Kidney (tissue), 14 donors: ENCODE measurements around the gene KAT8. TPM values are rescaled to one million over a fixed set of nuclear protein-coding genes. Genes with fewer than 3 reads are reported as not detected.
"Not testable (repeated sequence)": the region's sequence is repeated elsewhere in the genome, so short reads cannot be mapped to it uniquely, and the experiment has no call there.

ENCODE experiments used
- DNase-seq, 5 donors: peaks; one replicate each; pipeline ENCODE4 v3.0.0-alpha.2; 2013 to 2020
- FAIRE-seq: peaks from 2 replicates; lab custom pipeline; 2012; peaks lifted over from hg19 to GRCh38; lab: Jason Lieb, UNC
- H3K27ac ChIP-seq, 2 donors: one replicate each; pipeline ENCODE4 v1.7.0; 2013; ENCODE audit warnings: low read depth in 2 of 2, low read length in 2 of 2, inconsistent platforms in 1 of 2
- H3K27me3 ChIP-seq: one replicate; pipeline ENCODE4 v1.7.1; 2013; ENCODE audit warnings: low read length, inconsistent platforms; ENCODE audit not compliant: control insufficient read depth, insufficient read depth
- H3K36me3 ChIP-seq, 3 donors: one replicate each; pipeline versions ENCODE4 v1.7.0 to v1.7.1; 2013; ENCODE audit warnings: low read length in 3 of 3, control low read depth in 1 of 3, inconsistent platforms in 1 of 3; ENCODE audit not compliant: insufficient read depth in 3 of 3, control insufficient read depth in 2 of 3
- H3K4me1 ChIP-seq, 3 donors: one replicate each; pipeline versions ENCODE4 v1.7.0 to v1.7.1; 2013; ENCODE audit warnings: low read length in 3 of 3, inconsistent platforms in 1 of 3, low read depth in 1 of 3; ENCODE audit not compliant: control insufficient read depth in 2 of 3, insufficient read depth in 2 of 3
- H3K4me3 ChIP-seq, 3 donors: one replicate each; pipeline versions ENCODE4 v1.7.0 to v1.8.1; 2013; ENCODE audit warnings: low read length in 3 of 3, control low read depth in 1 of 3, inconsistent platforms in 1 of 3
- H3K9ac ChIP-seq, 3 donors: one replicate each; pipeline versions ENCODE4 v1.7.0 to v1.7.1; 2013; ENCODE audit warnings: low read length in 3 of 3, control low read depth in 1 of 3, inconsistent platforms in 1 of 3
- H3K9me3 ChIP-seq, 3 donors: one replicate each; pipeline versions ENCODE4 v1.7.0 to v1.7.1; 2013; ENCODE audit warnings: low read length in 3 of 3, control low read depth in 1 of 3, inconsistent platforms in 1 of 3; ENCODE audit not compliant: control insufficient read depth in 2 of 3, insufficient read depth in 1 of 3
- CTCF ChIP-seq: IDR thresholded peaks from 3 replicates; pipeline ENCODE4 v1.5.1; 2012; ENCODE audit warnings: mild to moderate bottlenecking, moderate library complexity, borderline replicate concordance; ENCODE audit not compliant: insufficient read depth; ENCODE audit errors: extremely low read depth
- intact Hi-C: fragments of 100-400 bp; cut with DNase I; formaldehyde crosslinking; loops from one replicate; pipeline ENCODE4 v1.11.1; 2022
- polyA plus RNA-seq: library from polyadenylated mRNA; stranded (reverse); fragments of 350-450 nt; fragmentation: Illumina TruSeq; extraction: RNeasy Lipid Tissue Mini Kit (QIAGEN cat#74804); gene quantifications from one replicate; pipeline ENCODE4 v1.2.3, GENCODE V29; 2014; ENCODE audit warnings: low read depth, low replicate concordance; ENCODE audit not compliant: insufficient read depth
- total RNA-seq: library from RNA; stranded (reverse); fragmentation: NEBNext Ultra II Directional; extraction: Animal tissue kit (Norgen Biotek cat#: 25700); gene quantifications from one replicate; pipeline ENCODE4 v1.2.1, GENCODE V29; 2021
- donor health status: control.
- donor health status: control.
- donor health status: control.
- donor health status: control.
- donor health status: control.
- donor health status: DM: yes; HTN: yes; CAD: no.
- donor health status: Normal renal cell carcinoma (clear cell type).

The KAT8 gene
- total and polyA plus RNA-seq, 2 donors from 2014 or later: 40.9 to 83.8 TPM

DNA sequence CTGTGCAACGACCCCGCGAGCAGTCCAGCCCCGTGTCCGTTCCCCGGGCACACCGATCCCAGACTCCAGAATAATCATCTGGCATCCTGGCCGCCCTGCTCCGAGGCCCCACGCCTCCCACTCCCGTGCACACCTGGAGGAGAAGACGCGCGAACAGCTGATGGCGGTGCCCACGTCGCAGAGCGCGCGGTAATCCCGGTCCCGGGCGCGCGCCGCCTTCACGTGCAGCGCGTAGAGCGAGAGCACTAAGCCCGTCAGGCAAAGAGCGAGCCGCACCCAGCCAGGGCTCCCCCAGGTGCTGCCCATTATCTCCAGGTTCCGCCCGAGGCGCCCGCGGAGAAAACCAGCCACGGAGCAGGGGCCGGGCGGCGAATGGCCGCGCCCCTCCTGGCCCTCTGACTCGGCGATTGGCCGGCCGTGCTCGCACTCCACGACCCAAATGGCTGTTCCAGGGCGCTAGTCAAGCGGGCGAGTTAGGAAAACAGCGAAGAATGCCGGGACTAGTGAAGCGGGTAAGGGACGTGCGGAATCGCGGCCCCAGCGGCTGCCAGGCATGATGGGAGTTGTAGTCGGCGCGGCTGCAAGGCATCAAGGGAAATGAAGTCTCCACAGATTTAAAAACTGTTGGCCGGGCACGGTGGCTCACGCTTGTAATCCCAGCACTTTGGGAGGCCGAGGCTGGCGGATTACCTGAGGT is 22.9 kb upstream of the KAT8 start, which contains the start of gene VKORC1:
Gene VKORC1 (minus strand): TSS at position 374 of the 697 bp plus-strand sequence. CDS start 68 bp downstream, at position 306.
- Histone ChIP-seq H3K36me3 (peaks cover 0 to 11% (median 4%) of the 10 kb centered on the region in 3 donors), H3K4me3 (peak within 1 kb of the TSS; percentile 59 to 93 (median 82)), H3K27ac (peak within 1 kb of the TSS; percentile 82 to 90), H3K4me1 (peaks cover 0 to 10% (median 0%) of the 10 kb centered on the region in 3 donors), H3K9me3 (no peaks in the 10 kb centered on the region), H3K27me3 (no peaks in the 10 kb centered on the region), H3K9ac (peak within 1 kb of the TSS; percentile 58 to 75 (median 63))
- DNase-seq: peak; percentile 95 to 98 (median 96)
- intact Hi-C loops: no loop called here
- no peak for TF ChIP-seq CTCF
- FAIRE-seq: peak; percentile 13

GRCh38 chr16:31099860-31100638 is 17.4 kb upstream of the KAT8 start:
- TF ChIP-seq CTCF: no peak
- H3K36me3 ChIP-seq: no peaks in the 10 kb centered on the region
- H3K4me1 ChIP-seq: peaks cover 0 to 4% (median 0%) of the 10 kb centered on the region in 3 donors
- no peak overlapping the region for H3K9ac ChIP-seq
- intact Hi-C loops: no loop called here
- H3K4me3 ChIP-seq: no peak overlapping the region
- no peaks in the 10 kb centered on the region for H3K9me3 ChIP-seq
- no peaks in the 10 kb centered on the region for H3K27me3 ChIP-seq
- DNase-seq (no peak), FAIRE-seq (no peak)
- H3K27ac ChIP-seq: no peak overlapping the region

DNA sequence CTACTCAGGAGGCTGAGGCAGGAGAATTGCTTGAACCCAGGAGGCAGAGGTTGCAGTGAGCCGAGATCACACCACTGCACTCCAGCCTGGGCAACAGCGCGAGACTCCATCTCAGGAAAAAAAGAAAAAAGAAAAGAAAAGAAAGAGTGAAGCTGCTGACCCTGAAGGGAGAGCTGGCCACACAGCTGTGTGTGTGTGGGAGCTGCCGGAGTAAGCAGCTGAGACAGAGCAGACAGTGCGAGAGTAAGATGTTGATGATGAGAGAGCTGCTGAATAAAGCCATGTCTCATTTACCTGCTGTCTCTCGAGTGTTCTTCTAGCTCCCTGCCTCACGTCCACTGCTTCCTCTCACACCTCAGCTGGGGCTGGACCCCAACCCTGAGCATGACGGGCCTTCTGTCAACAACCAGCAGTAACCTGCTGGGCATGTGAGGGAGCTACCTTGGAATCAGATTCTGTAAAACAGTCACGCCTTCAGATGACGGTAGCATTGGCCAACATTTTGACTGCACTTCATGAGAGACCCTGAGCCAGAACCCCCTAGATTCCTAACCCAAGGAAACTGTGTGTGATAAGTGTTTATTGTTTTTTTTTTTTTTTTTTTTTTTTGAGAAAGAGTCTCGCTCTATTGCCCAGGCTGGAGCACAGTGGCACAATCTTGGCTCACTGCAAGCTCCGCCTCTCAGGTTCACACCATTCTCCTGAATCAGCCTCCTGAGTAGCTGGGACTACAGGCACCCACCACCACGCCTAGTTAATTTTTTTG is 16.4 kb upstream of the KAT8 start:
- H3K9ac ChIP-seq, H3K27ac ChIP-seq, intact Hi-C loops, H3K4me3 ChIP-seq, H3K27me3 ChIP-seq, H3K9me3 ChIP-seq, H3K4me1 ChIP-seq, FAIRE-seq, H3K36me3 ChIP-seq: not testable (repeated sequence)
- peak in 2 of 5 donors; percentile 32 to 54 for DNase-seq
